K562 (cell line): ENCODE results near the gene MTTP.

Experiments
- CEBPB ChIP-seq: fragments of 450-650 bp; IDR thresholded peaks from 2 replicates; pipeline ENCODE4 v1.6.1; 2016; ENCODE audit warnings: missing genetic modification characterization, missing compliant biosample characterization
- NFRKB ChIP-seq: fragments of 450-650 bp; IDR thresholded peaks from 2 replicates; pipeline ENCODE4 v1.6.1; 2016; ENCODE audit warnings: low read depth
- SRF ChIP-seq, 2 experiments: fragments of 250-450, 450-650 bp in 1 of 2; sonication (Bioruptor Pico) in 1 of 2; sonication (generic) in 1 of 2; formaldehyde crosslinking; IDR thresholded peaks; 2 replicates each; pipeline versions ENCODE4 v1.5.0 to v1.5.1; 2020 to 2022; ENCODE audit warnings: mild to moderate bottlenecking in 1 of 2, missing genetic modification reagents in 1 of 2
- TF ChIP-seq, protein P1 (sequence below), 3 experiments: IDR thresholded peaks in 2 of 3; conservative IDR thresholded peaks in 1 of 3; 2 replicates each; pipeline ENCODE4 v1.5.1; 2011 to 2012; ENCODE audit warnings: low read length in 3 of 3, mild to moderate bottlenecking in 3 of 3, control low read depth in 2 of 3, improper control_type of control experiment in 1 of 3, inconsistent platforms in 1 of 3, low read depth in 1 of 3, mixed read lengths in 1 of 3, moderate library complexity in 1 of 3; ENCODE audit not compliant: insufficient read depth in 2 of 3
- TF ChIP-seq, protein P2 (sequence below), 2 experiments: fragments of 450-650 bp; formaldehyde crosslinking in 1 of 2; IDR thresholded peaks; 2 replicates each; pipeline versions ENCODE4 v1.4.0 to v1.6.1; 2014 to 2020; ENCODE audit warnings: mild to moderate bottlenecking in 2 of 2, borderline replicate concordance in 1 of 2, low read depth in 1 of 2

DNA sequence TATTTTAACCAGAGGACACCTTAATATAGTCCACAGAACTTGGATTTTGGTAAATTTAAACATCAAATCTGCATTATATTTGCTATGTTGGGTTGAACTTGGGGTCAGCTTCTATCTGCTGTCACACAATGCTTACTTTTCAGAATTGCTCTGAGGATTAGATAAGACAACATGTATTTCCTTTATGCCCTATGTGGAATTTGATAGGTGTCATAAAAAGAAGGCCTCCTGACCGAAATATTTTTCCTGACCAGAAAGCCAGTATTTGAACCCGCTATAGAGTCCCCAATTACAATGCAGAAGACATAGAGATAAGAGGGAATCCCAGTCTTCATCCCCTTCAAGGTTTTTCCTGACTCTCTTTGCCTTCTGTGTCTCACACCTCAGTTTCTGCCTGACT lies 4.1 kb downstream of the MTTP start:
- TF ChIP-seq SRF (CRISPR knock-in tag; IDR thresholded peaks at IDR 0.05) (no peak), NFRKB (no peak), CEBPB (tag) (no peak)
- TF ChIP-seq, protein P1, sequence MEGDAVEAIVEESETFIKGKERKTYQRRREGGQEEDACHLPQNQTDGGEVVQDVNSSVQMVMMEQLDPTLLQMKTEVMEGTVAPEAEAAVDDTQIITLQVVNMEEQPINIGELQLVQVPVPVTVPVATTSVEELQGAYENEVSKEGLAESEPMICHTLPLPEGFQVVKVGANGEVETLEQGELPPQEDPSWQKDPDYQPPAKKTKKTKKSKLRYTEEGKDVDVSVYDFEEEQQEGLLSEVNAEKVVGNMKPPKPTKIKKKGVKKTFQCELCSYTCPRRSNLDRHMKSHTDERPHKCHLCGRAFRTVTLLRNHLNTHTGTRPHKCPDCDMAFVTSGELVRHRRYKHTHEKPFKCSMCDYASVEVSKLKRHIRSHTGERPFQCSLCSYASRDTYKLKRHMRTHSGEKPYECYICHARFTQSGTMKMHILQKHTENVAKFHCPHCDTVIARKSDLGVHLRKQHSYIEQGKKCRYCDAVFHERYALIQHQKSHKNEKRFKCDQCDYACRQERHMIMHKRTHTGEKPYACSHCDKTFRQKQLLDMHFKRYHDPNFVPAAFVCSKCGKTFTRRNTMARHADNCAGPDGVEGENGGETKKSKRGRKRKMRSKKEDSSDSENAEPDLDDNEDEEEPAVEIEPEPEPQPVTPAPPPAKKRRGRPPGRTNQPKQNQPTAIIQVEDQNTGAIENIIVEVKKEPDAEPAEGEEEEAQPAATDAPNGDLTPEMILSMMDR (IDR thresholded peaks at IDR 0.05 in 2 of 3, conservative IDR thresholded peaks at IDR 0.05 in 1 of 3; ENCODE audit: insufficient read depth in 2 of 3, low read depth in 1 of 3, low read length in 3 of 3): no peak
- TF ChIP-seq, protein P2, sequence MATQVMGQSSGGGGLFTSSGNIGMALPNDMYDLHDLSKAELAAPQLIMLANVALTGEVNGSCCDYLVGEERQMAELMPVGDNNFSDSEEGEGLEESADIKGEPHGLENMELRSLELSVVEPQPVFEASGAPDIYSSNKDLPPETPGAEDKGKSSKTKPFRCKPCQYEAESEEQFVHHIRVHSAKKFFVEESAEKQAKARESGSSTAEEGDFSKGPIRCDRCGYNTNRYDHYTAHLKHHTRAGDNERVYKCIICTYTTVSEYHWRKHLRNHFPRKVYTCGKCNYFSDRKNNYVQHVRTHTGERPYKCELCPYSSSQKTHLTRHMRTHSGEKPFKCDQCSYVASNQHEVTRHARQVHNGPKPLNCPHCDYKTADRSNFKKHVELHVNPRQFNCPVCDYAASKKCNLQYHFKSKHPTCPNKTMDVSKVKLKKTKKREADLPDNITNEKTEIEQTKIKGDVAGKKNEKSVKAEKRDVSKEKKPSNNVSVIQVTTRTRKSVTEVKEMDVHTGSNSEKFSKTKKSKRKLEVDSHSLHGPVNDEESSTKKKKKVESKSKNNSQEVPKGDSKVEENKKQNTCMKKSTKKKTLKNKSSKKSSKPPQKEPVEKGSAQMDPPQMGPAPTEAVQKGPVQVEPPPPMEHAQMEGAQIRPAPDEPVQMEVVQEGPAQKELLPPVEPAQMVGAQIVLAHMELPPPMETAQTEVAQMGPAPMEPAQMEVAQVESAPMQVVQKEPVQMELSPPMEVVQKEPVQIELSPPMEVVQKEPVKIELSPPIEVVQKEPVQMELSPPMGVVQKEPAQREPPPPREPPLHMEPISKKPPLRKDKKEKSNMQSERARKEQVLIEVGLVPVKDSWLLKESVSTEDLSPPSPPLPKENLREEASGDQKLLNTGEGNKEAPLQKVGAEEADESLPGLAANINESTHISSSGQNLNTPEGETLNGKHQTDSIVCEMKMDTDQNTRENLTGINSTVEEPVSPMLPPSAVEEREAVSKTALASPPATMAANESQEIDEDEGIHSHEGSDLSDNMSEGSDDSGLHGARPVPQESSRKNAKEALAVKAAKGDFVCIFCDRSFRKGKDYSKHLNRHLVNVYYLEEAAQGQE (IDR thresholded peaks at IDR 0.05; ENCODE audit: borderline replicate concordance): no peak
- TF ChIP-seq, protein P2 (CRISPR knock-in tag; IDR thresholded peaks at IDR 0.05; ENCODE audit: low read depth): no peak
